ENCODE results near the gene TAL1. TPM values are rescaled to one million over a fixed set of nuclear protein-coding genes. Genes with fewer than 3 reads are reported as not detected.

Gene TAL1
- total and polyA plus RNA-seq, 2 of the 8 experiments (the other 6 are each of a cell fraction or from before 2014, with no cell fraction given): 0.09 to 0.15 TPM

GRCh38 chr1:47257224-47257623, 25.2 kb upstream of the TAL1 start (continued):
- TF ChIP-seq, protein P1, sequence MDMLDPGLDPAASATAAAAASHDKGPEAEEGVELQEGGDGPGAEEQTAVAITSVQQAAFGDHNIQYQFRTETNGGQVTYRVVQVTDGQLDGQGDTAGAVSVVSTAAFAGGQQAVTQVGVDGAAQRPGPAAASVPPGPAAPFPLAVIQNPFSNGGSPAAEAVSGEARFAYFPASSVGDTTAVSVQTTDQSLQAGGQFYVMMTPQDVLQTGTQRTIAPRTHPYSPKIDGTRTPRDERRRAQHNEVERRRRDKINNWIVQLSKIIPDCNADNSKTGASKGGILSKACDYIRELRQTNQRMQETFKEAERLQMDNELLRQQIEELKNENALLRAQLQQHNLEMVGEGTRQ (IDR thresholded peaks at IDR 0.05; ENCODE audit: low read length): no peak
- TF ChIP-seq HDAC2 (IDR thresholded peaks at IDR 0.05; ENCODE audit: borderline replicate concordance in 1 of 2, low read depth in 2 of 2, low read length in 2 of 2): no peak
- no peak for TF ChIP-seq MAX (IDR thresholded peaks at IDR 0.05)

Measured in H1 (cell line).